GM12878 (cell line): ENCODE results near the gene RIF1. TPM values are rescaled to one million over a fixed set of nuclear protein-coding genes. Genes with fewer than 3 reads are reported as not detected.
A peak's percentile ranks its signal among the peaks of the same experiment; 100 is the strongest.

Experiments
- ATF7 ChIP-seq: fragments of 450-650 bp; IDR thresholded peaks from 2 replicates; pipeline ENCODE4 v1.6.1; 2016; ENCODE audit warnings: low read depth, mild to moderate bottlenecking
- BRCA1 ChIP-seq: IDR thresholded peaks from 2 replicates; pipeline ENCODE4 v1.6.1; 2011; ENCODE audit warnings: low read depth, low read length, improper control_type of control experiment
- E2F8 ChIP-seq: fragments of 450-650 bp; IDR thresholded peaks from 2 replicates; pipeline ENCODE4 v1.6.1; 2018; ENCODE audit warnings: mild to moderate bottlenecking, low read depth, moderate library complexity; ENCODE audit not compliant: partially characterized antibody
- GATAD2B ChIP-seq: fragments of 450-650 bp; conservative IDR thresholded peaks from 2 replicates; pipeline ENCODE4 v1.6.1; 2017; ENCODE audit warnings: low read depth, mild to moderate bottlenecking, moderate library complexity
- HSF1 ChIP-seq: fragments of 150-350 bp; IDR thresholded peaks from 2 replicates; pipeline ENCODE4 v1.6.1; 2014; ENCODE audit warnings: mild to moderate bottlenecking, low read depth, low read length
- MAX ChIP-seq: IDR thresholded peaks from 2 replicates; pipeline ENCODE4 v1.6.1; 2012; ENCODE audit warnings: low read depth, low read length, improper control_type of control experiment
- MTA3 ChIP-seq: IDR thresholded peaks from 2 replicates; pipeline ENCODE4 v1.6.1; 2012; ENCODE audit warnings: low read length, inconsistent platforms, borderline replicate concordance
- NFXL1 ChIP-seq: fragments of 450-650 bp; IDR thresholded peaks from 2 replicates; pipeline ENCODE4 v1.6.1; 2017; ENCODE audit warnings: antibody characterized with exemption, mild to moderate bottlenecking, borderline replicate concordance
- PBX3 ChIP-seq: IDR thresholded peaks from 2 replicates; pipeline ENCODE4 v1.6.1; 2011; ENCODE audit warnings: mild to moderate bottlenecking, low read depth, low read length, moderate library complexity; ENCODE audit not compliant: insufficient replicate concordance
- PKNOX1 ChIP-seq: fragments of 450-650 bp; IDR thresholded peaks from 2 replicates; pipeline ENCODE4 v1.6.1; 2016; ENCODE audit warnings: mild to moderate bottlenecking
- PML ChIP-seq: IDR thresholded peaks from 2 replicates; pipeline ENCODE4 v1.6.1; 2012; ENCODE audit warnings: low read length, inconsistent platforms
- RELB ChIP-seq: fragments of 450-650 bp; IDR thresholded peaks from 2 replicates; pipeline ENCODE4 v1.6.1; 2017; ENCODE audit warnings: low read depth, mild to moderate bottlenecking, moderate library complexity
- WRNIP1 ChIP-seq: IDR thresholded peaks from 2 replicates; pipeline ENCODE4 v1.6.1; 2011; ENCODE audit warnings: low read depth, low read length, improper control_type of control experiment, borderline replicate concordance
- ZNF687 ChIP-seq: fragments of 450-650 bp; IDR thresholded peaks from 2 replicates; pipeline ENCODE4 v1.6.1; 2017; ENCODE audit warnings: mild to moderate bottlenecking, moderate library complexity
- polyA plus RNA-seq, 11 experiments: library from polyadenylated mRNA; depleted of rRNA in 4 of 11; unstranded in 6 of 11; stranded (reverse) in 5 of 11; fragments of >200 nt; fragmentation: Nextera tagmentation in 4 of 11; fragmentation: Illumina TruSeq in 1 of 11; extraction: Ambion mirVana in 4 of 11; extraction: Trizol in 1 of 11; gene quantifications; 1 replicate in 1 of 11; 2 replicates in 10 of 11; pipeline versions ENCODE4 v1.2.1 to v1.2.3, GENCODE V29; 2011 to 2016; ENCODE audit warnings: inconsistent platforms in 2 of 11, missing spikeins in 2 of 11, low read depth in 1 of 11
- total RNA-seq, 4 experiments: library from RNA; depleted of rRNA in 3 of 4; stranded (reverse); fragments of >200 nt in 3 of 4; fragmentation: Illumina TruSeq in 1 of 4; extraction: Trizol in 1 of 4; gene quantifications; 2 replicates each; pipeline versions ENCODE4 v1.2.1 to v1.2.3, GENCODE V29; 2013 to 2021

RIF1 gene
- total and polyA plus RNA-seq, 10 of the 15 experiments (the other 5 are each of a cell fraction or from before 2014, with no cell fraction given), result 6.3 to 63.2 (median 34.4) TPM

- TF ChIP-seq ZNF687 (no peak), PML (no peak), MTA3 (no peak), GATAD2B (peak; percentile 34; the same call in 1 of the 2 replicates), PBX3 (no peak), E2F8 (peak; percentile 98), ATF7 (no peak), BRCA1 (no peak), WRNIP1 (no peak), NFXL1 (no peak), HSF1 (no peak), RELB (peak; percentile 93), MAX (peak; percentile 88), PKNOX1 (no peak)
Measured at GRCh38 chr2:151409601-151410484, at the start of gene RIF1 (continued).
